ENCODE data around the gene PDILT.
"Not testable (repeated sequence)": the region's sequence is repeated elsewhere in the genome, so short reads cannot be mapped to it uniquely, and the experiment has no call there.

PDILT gene

GRCh38 chr16:20424129-20424866, 19.8 kb upstream of the PDILT start:
- no peak for TF ChIP-seq CTCF (IDR thresholded peaks at IDR 0.05; ENCODE audit: low read depth, low read length)
- no peak overlapping the region for H3K4me3 ChIP-seq (replicated peaks in 1 of 2; ENCODE audit: low read depth in 2 of 2, low read length in 2 of 2)
- DNase-seq (ENCODE audit: low read depth in 2 of 2) = no peak

- not testable (repeated sequence) for H3K4me3 ChIP-seq (replicated peaks in 1 of 2; ENCODE audit: low read depth in 2 of 2, low read length in 2 of 2); DNase-seq (ENCODE audit: low read depth in 2 of 2)
These were observed 19.2 kb upstream of the PDILT start for GRCh38 chr16:20423772-20424128.

- DNase-seq (ENCODE audit: low read depth in 2 of 2); H3K4me3 ChIP-seq (replicated peaks in 1 of 2; ENCODE audit: low read depth in 2 of 2, low read length in 2 of 2): not testable (repeated sequence)
These were observed 17.2 kb upstream of the PDILT start for GRCh38 chr16:20421748-20422147.

GRCh38 chr16:20419093-20419492, 14.6 kb upstream of the PDILT start:
- not testable (repeated sequence) for DNase-seq (ENCODE audit: low read depth in 2 of 2); H3K4me3 ChIP-seq (replicated peaks in 1 of 2; ENCODE audit: low read depth in 2 of 2, low read length in 2 of 2)

- DNase-seq (ENCODE audit: low read depth in 2 of 2) = peak in 1 of 2 donors; percentile 12
- TF ChIP-seq CTCF (IDR thresholded peaks at IDR 0.05; ENCODE audit: low read depth, low read length) = no peak
- no peak overlapping the region for H3K4me3 ChIP-seq (replicated peaks in 1 of 2; ENCODE audit: low read depth in 2 of 2, low read length in 2 of 2)
These were observed 11.0 kb upstream of the PDILT start for GRCh38 chr16:20415541-20415940.

- TF ChIP-seq CTCF (IDR thresholded peaks at IDR 0.05; ENCODE audit: low read depth, low read length) = no peak
- no peak for DNase-seq (ENCODE audit: low read depth in 2 of 2)
- no peak overlapping the region for H3K4me3 ChIP-seq (replicated peaks in 1 of 2; ENCODE audit: low read depth in 2 of 2, low read length in 2 of 2)
These were observed 6.5 kb upstream of the PDILT start for GRCh38 chr16:20411055-20411454.

- TF ChIP-seq CTCF (IDR thresholded peaks at IDR 0.05; ENCODE audit: low read depth, low read length) = no peak
- peak in 1 of 2 donors; percentile 21 for DNase-seq (ENCODE audit: low read depth in 2 of 2)
These were observed 5.7 kb upstream of the PDILT start for GRCh38 chr16:20410121-20410723.

GRCh38 chr16:20409398-20410120, 5.0 kb upstream of the PDILT start, which contains the start of gene ACSM5:
TSS of gene ACSM5 (plus strand) at chr16:20409534. CDS start at chr16:20411485, 1,951 bp downstream.
- DNase-seq (ENCODE audit: low read depth in 2 of 2) = peak in 1 of 2 donors; percentile 62
- H3K4me3 ChIP-seq (replicated peaks in 1 of 2; ENCODE audit: low read depth in 2 of 2, low read length in 2 of 2) = no peak within 1 kb of the TSS
- no peak for TF ChIP-seq CTCF (IDR thresholded peaks at IDR 0.05; ENCODE audit: low read depth, low read length)

More at GRCh38 chr16:20410121-20410723, 5.7 kb upstream of the PDILT start:
- H3K4me3 ChIP-seq (replicated peaks in 1 of 2; ENCODE audit: low read depth in 2 of 2, low read length in 2 of 2) = no peak overlapping the region
